CD4-positive, alpha-beta T cell (primary cell): ENCODE data around the gene SPACA9. TPM values are rescaled to one million over a fixed set of nuclear protein-coding genes. Genes with fewer than 3 reads are reported as not detected.

Experiments
- ATAC-seq: fragments of 200-7000 bp; cut with Tn5 transposase; one replicate; pipeline ENCODE4 v1.10.0; 2022; ENCODE audit warnings: mild to moderate bottlenecking; ENCODE audit not compliant: poor library complexity
- CTCF ChIA-PET: fragments of 350-600 bp; sonication (Branson Sonifier 250); formaldehyde crosslinking; loops from one replicate; lab custom pipeline; 2021; ENCODE audit warnings: antibody characterized with exemption, inconsistent platforms; lab: Charles Lee
- POLR2A ChIA-PET: fragments of 350-600 bp; sonication (Branson Sonifier 250); formaldehyde crosslinking; loops from one replicate; lab custom pipeline; 2021; ENCODE audit warnings: antibody characterized with exemption, inconsistent platforms; lab: Charles Lee
- DNase-seq, 14 experiments: peaks; one replicate each; pipeline ENCODE4 v3.0.0-alpha.2; 2013 to 2020; ENCODE audit warnings: mixed read lengths in 2 of 14
- H3K27ac ChIP-seq, 2 donors: one replicate each; pipeline versions ENCODE4 v1.5.1 to v1.7.0; 2013; ENCODE audit warnings: low read length in 2 of 2, low read depth in 1 of 2, mild to moderate bottlenecking in 1 of 2
- H3K27me3 ChIP-seq, 2 experiments: 1 replicate in 1 of 2; 2 replicates in 1 of 2; pipeline versions ENCODE4 v1.6.1 to v1.7.0; 2013; ENCODE audit warnings: low read length in 2 of 2, control low read depth in 1 of 2, mild to moderate bottlenecking in 1 of 2, moderate library complexity in 1 of 2; ENCODE audit not compliant: insufficient read depth in 2 of 2, control insufficient read depth in 1 of 2
- H3K36me3 ChIP-seq: one replicate; pipeline ENCODE4 v1.6.1; 2013; ENCODE audit warnings: low read length, control low read depth; ENCODE audit not compliant: insufficient read depth
- H3K4me1 ChIP-seq: one replicate; pipeline ENCODE4 v1.6.1; 2013; ENCODE audit warnings: low read length, control low read depth; ENCODE audit not compliant: insufficient read depth
- H3K4me3 ChIP-seq: one replicate; pipeline ENCODE4 v1.5.1; 2013; ENCODE audit warnings: mild to moderate bottlenecking, low read length, moderate library complexity
- H3K9me3 ChIP-seq, 2 experiments: 1 replicate in 1 of 2; 2 replicates in 1 of 2; pipeline versions ENCODE4 v1.6.1 to v1.7.0; 2013; ENCODE audit warnings: low read length in 2 of 2, mild to moderate bottlenecking in 2 of 2, control low read depth in 1 of 2, moderate library complexity in 1 of 2; ENCODE audit not compliant: control insufficient read depth in 1 of 2, insufficient read depth in 1 of 2
- H3K27ac Mint-ChIP-seq: one replicate; pipeline ENCODE4 v1.8.0; 2020; ENCODE audit warnings: mixed read lengths
- H3K27me3 Mint-ChIP-seq: one replicate; pipeline ENCODE4 v1.8.0; 2021; ENCODE audit warnings: mixed read lengths
- H3K36me3 Mint-ChIP-seq: one replicate; pipeline ENCODE4 v1.8.0; 2021; ENCODE audit warnings: low read depth, mixed read lengths
- H3K4me1 Mint-ChIP-seq: one replicate; pipeline ENCODE4 v1.8.0; 2021; ENCODE audit warnings: low read depth, mixed read lengths
- H3K4me3 Mint-ChIP-seq: one replicate; pipeline ENCODE4 v1.8.0; 2020; ENCODE audit warnings: mild to moderate bottlenecking, mixed read lengths
- H3K9me3 Mint-ChIP-seq: one replicate; pipeline ENCODE4 v1.8.0; 2020; ENCODE audit warnings: mixed read lengths
- intact Hi-C, 2 experiments: fragments of 100-400 bp; cut with DNase I in 1 of 2; cut with micrococcal nuclease in 1 of 2; formaldehyde crosslinking; loops; one replicate each; pipeline versions ENCODE4 v1.15.1 to v1.9.0; 2023 to 2025; cut with DNase I, micrococcal nuclease
- total RNA-seq, 174 experiments: library from RNA in 2 of 174; stranded (reverse) in 2 of 174; gene quantifications; one replicate each; pipeline ENCODE4 v1.2.3 and lab custom pipeline; 2021 to 2026
- TF ChIP-seq, protein P1 (sequence below): fragments of 200-600 bp; IDR thresholded peaks from one replicate; pipeline ENCODE4 v1.8.0; 2022; ENCODE audit warnings: antibody characterized with exemption, mild to moderate bottlenecking

The SPACA9 gene
- total RNA-seq, 2 experiments from 2014 or later: 0.52 to 0.92 TPM

- TF ChIP-seq, protein P1, sequence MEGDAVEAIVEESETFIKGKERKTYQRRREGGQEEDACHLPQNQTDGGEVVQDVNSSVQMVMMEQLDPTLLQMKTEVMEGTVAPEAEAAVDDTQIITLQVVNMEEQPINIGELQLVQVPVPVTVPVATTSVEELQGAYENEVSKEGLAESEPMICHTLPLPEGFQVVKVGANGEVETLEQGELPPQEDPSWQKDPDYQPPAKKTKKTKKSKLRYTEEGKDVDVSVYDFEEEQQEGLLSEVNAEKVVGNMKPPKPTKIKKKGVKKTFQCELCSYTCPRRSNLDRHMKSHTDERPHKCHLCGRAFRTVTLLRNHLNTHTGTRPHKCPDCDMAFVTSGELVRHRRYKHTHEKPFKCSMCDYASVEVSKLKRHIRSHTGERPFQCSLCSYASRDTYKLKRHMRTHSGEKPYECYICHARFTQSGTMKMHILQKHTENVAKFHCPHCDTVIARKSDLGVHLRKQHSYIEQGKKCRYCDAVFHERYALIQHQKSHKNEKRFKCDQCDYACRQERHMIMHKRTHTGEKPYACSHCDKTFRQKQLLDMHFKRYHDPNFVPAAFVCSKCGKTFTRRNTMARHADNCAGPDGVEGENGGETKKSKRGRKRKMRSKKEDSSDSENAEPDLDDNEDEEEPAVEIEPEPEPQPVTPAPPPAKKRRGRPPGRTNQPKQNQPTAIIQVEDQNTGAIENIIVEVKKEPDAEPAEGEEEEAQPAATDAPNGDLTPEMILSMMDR: no peak
- Mint-ChIP-seq H3K4me3 (peak overlapping the region; percentile 93), H3K36me3 (peaks cover 5% of the 10 kb centered on the region), H3K4me1 (peaks cover 13% of the 10 kb centered on the region), H3K27me3 (no peaks in the 10 kb centered on the region), H3K27ac (peak overlapping the region; percentile 90), H3K9me3 (no peaks in the 10 kb centered on the region)
- Histone ChIP-seq H3K27me3 (no peaks in the 10 kb centered on the region), H3K4me1 (peaks cover 20% of the 10 kb centered on the region), H3K4me3 (no peak overlapping the region), H3K27ac (no peak overlapping the region), H3K36me3 (no peaks in the 10 kb centered on the region), H3K9me3 (no peaks in the 10 kb centered on the region)
- ATAC-seq (no peak), DNase-seq (peak in 1 of 14 experiments; percentile 13)
- POLR2A ChIA-PET: interaction anchor here (1.4 kb wide), 1 partner anchor 29 kb away, joined by 3 read pairs; no protein-coding TSS in a partner anchor
- intact Hi-C loops: loop anchor here in 1 of 2 experiments (2.0 to 5.0 kb wide), 3 partner anchors 65 to 209 kb away; partner anchors contain the start of genes GTF3C4, GTF3C5 and TSC1
- CTCF ChIA-PET: interaction anchor here (0.8 to 1.8 kb wide), 2 partner anchors 22 to 800 kb away, joined by 3 to 7 read pairs; partner anchors contain the start of gene MED27
Observed at GRCh38 chr9:132879457-132880323, 992 bp downstream of the SPACA9 start.

DNA sequence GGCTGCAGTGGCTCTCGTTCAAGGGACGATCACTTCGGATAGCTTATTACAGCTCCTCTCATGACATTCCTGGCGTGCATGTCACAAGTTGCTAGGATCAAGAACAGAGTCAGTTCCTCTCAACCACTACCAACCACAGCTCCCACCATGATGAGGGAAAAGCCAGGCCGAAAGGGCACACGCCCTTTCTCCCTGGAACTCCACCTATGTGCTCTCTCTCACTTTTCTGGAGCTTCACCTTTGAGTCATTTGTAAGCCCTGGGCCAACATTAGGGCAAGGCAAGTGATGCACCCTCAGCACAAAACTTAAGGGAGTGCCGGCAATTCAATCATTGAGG lies 1.6 kb downstream of the SPACA9 start:
- Mint-ChIP-seq H3K4me1 (peaks cover 13% of the 10 kb centered on the region), H3K27ac (peak overlapping the region; percentile 59), H3K9me3 (no peaks in the 10 kb centered on the region), H3K36me3 (peaks cover 5% of the 10 kb centered on the region), H3K27me3 (no peaks in the 10 kb centered on the region), H3K4me3 (peak overlapping the region; percentile 70)
- POLR2A ChIA-PET: no interaction called here
- Histone ChIP-seq H3K4me1 (peaks cover 20% of the 10 kb centered on the region), H3K27ac (no peak overlapping the region), H3K36me3 (no peaks in the 10 kb centered on the region), H3K27me3 (no peaks in the 10 kb centered on the region), H3K9me3 (no peaks in the 10 kb centered on the region), H3K4me3 (no peak overlapping the region)
- CTCF ChIA-PET: interaction anchor here (1.8 kb wide), 1 partner anchor 22 kb away, joined by 7 read pairs; no protein-coding TSS in a partner anchor
- intact Hi-C loops: no loop called here
- DNase-seq (no peak), ATAC-seq (no peak)
- TF ChIP-seq, protein P1: no peak

DNA sequence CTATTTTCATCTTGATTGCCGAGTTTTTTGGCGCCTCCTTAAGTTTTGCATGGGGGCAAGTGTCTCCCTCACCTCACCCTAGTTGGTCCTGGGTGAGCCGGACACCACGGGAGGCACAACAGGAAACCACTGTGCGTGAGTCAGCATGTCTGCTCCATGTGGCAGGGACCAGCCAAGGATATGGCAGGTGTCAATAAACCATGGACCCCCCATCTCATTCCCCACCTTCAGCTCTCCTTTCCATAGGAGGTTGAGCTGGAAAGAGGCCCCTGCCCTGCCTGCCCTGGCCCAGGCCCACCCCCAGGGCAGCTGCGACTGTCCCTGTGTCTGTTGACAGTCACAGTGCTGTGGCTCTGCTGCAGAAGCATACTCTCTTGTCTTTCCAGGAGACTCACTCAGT lies 3.1 kb downstream of the SPACA9 start:
- Mint-ChIP-seq H3K4me1 (peaks cover 13% of the 10 kb centered on the region), H3K36me3 (peaks cover 5% of the 10 kb centered on the region), H3K4me3 (peak overlapping the region; percentile 15), H3K27ac (no peak overlapping the region), H3K9me3 (no peaks in the 10 kb centered on the region), H3K27me3 (no peaks in the 10 kb centered on the region)
- DNase-seq (no peak), ATAC-seq (no peak)
- TF ChIP-seq, protein P1: no peak
- Histone ChIP-seq H3K4me1 (peaks cover 20% of the 10 kb centered on the region), H3K9me3 (no peaks in the 10 kb centered on the region), H3K27ac (no peak overlapping the region), H3K4me3 (no peak overlapping the region), H3K36me3 (no peaks in the 10 kb centered on the region), H3K27me3 (no peaks in the 10 kb centered on the region)
- intact Hi-C loops: no loop called here
- CTCF ChIA-PET: no interaction called here
- POLR2A ChIA-PET: no interaction called here
